ENCODE results near the gene AKIRIN1.

The AKIRIN1 gene, protein sequence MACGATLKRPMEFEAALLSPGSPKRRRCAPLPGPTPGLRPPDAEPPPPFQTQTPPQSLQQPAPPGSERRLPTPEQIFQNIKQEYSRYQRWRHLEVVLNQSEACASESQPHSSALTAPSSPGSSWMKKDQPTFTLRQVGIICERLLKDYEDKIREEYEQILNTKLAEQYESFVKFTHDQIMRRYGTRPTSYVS

DNA sequence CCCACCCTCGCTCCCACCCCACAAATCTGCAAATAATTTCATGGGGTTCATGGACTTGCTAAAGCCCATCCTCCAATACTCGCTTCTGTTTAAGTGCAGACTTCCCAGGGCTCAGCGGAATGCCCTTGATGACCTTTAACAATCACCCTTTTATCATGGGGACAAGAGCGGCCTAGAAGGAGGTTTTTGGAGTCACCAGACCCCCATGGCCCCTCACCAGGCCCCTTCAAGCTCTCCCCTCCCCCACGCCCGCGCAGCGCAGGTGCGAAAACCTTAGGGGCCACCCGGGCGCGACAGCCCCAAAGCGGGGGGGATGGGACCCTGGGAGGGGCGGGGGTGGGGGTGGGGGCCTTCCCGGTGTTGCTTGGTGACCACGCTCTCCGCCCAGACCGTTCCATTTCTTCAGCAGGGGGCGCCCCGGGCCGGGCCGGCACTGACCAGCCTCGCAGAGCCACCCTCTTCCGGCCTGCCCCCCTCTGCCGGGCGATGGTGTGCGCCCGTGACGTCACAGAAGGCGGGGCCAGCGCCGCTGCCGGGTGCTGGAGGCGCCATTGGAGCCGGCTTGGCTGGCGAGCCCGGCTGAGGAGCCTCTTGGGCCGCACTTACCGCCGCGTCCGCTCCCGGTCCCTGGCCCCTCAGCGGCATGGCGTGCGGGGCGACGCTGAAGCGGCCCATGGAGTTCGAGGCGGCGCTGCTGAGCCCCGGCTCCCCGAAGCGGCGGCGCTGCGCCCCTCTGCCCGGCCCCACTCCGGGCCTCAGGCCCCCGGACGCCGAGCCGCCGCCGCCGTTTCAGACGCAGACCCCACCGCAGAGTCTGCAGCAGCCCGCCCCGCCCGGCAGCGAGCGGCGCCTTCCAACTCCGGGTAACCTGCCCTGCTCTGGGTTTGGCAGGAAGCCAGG, at the start of gene AKIRIN1:
Gene AKIRIN1 (plus strand): TSS at position 539 of the 900 bp plus-strand sequence. CDS start 105 bp downstream, at position 644.
- peak within 1 kb of the TSS; percentile 93 for H3K4me3 ChIP-seq (replicated peaks; ENCODE audit: low read depth, low read length)
- TF ChIP-seq, protein P1, sequence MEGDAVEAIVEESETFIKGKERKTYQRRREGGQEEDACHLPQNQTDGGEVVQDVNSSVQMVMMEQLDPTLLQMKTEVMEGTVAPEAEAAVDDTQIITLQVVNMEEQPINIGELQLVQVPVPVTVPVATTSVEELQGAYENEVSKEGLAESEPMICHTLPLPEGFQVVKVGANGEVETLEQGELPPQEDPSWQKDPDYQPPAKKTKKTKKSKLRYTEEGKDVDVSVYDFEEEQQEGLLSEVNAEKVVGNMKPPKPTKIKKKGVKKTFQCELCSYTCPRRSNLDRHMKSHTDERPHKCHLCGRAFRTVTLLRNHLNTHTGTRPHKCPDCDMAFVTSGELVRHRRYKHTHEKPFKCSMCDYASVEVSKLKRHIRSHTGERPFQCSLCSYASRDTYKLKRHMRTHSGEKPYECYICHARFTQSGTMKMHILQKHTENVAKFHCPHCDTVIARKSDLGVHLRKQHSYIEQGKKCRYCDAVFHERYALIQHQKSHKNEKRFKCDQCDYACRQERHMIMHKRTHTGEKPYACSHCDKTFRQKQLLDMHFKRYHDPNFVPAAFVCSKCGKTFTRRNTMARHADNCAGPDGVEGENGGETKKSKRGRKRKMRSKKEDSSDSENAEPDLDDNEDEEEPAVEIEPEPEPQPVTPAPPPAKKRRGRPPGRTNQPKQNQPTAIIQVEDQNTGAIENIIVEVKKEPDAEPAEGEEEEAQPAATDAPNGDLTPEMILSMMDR (IDR thresholded peaks at IDR 0.05; ENCODE audit: low read length, missing control alignments) = no peak
- DNase-seq (ENCODE audit: low read depth) = peak; percentile 97

DNA sequence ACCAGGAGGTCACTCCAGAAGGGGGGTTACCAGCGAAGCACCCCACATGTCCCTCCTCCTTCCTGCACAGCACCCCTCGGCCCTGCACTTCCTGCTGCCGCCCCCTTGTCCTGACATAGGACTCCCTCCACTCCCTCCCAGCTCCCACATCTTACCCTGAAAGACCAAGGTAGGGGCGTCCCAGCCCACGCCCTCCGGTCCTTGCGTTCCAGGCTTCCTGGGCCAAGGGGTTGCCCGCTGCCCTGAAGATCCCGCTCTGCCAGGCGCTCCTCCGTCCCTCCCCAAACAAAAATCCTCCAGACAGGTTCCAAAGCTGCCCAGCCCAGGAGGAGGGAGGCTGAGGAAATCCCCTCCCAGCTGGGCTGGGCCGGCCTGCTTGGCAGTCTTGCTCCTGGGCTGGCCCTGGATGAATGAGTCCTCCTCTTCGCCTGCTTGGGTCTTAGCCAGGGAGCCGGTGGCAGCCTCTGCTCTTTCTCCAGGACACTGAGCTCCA, 49.5 kb upstream of the AKIRIN1 start, which contains the start of gene RHBDL2:
Gene RHBDL2 (minus strand): TSS at position 304 of the 493 bp plus-strand sequence. CDS start 22,618 bp downstream, outside the sequence.
- TF ChIP-seq, protein P1 (IDR thresholded peaks at IDR 0.05; ENCODE audit: low read length, missing control alignments) = no peak
- peak; percentile 65 for DNase-seq (ENCODE audit: low read depth)
- peak within 1 kb of the TSS; percentile 58 for H3K4me3 ChIP-seq (replicated peaks; ENCODE audit: low read depth, low read length)

DNA sequence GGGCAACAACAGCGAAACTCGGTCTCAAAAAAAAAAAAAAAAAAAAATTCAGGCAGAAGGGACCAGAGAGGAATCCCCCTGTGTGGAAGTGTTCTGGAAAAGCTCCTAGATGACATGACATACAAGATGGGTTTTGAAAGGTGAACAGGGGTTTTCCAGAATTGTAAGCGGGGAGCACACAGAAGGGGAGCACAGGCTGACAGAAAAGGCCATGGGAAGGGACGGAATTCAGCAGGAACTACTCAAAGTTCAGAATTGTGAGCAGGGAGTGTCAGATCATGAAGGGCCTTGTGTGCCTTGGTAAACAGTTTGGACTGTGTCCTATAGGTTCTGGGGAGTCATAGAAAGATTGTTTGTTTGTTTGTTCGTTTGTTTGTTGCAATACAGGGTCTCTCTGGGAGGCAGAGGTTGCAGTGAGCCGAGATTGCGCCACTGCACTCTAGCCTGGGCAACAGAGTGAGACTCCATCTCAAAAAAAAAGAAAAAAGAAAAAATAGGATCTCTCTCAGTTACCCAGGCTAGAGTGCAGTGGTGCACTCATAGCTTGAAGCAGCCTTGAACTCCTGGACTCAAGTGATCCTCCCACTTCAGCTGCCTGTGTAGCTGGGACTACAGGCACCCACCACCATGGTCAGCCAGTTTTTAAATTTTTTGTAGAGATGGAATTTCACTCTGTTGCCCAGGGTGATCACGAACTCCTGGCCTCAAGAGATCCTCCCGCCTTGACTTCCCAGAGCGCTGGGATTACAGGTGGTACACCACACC, 48.2 kb upstream of the AKIRIN1 start:
- no peak overlapping the region for H3K4me3 ChIP-seq (replicated peaks; ENCODE audit: low read depth, low read length)
- DNase-seq (ENCODE audit: low read depth) = no peak
- TF ChIP-seq, protein P1 (IDR thresholded peaks at IDR 0.05; ENCODE audit: low read length, missing control alignments) = no peak

DNA sequence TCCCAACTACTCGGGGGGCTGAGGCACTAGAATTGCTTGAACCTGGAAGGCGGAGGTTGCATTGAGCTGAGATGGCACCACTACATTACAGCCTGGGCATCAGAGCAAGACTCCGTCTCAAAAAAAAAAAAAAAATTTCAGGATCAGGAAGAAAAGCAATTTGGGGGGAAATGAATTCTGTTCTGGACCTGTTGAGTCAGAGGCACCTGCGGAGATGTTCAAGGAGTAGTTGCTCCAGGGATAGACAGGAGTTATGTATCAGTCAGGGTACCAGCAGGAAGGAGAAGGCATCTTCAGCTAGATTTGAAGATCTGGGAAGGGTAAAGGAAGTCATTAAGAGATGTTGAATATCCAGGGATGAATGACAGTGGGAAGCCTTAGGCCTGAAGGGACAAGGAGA, 46.5 kb upstream of the AKIRIN1 start:
- H3K4me3 ChIP-seq (replicated peaks; ENCODE audit: low read depth, low read length) = no peak overlapping the region
- TF ChIP-seq, protein P1 (IDR thresholded peaks at IDR 0.05; ENCODE audit: low read length, missing control alignments) = no peak
- DNase-seq (ENCODE audit: low read depth) = no peak

DNA sequence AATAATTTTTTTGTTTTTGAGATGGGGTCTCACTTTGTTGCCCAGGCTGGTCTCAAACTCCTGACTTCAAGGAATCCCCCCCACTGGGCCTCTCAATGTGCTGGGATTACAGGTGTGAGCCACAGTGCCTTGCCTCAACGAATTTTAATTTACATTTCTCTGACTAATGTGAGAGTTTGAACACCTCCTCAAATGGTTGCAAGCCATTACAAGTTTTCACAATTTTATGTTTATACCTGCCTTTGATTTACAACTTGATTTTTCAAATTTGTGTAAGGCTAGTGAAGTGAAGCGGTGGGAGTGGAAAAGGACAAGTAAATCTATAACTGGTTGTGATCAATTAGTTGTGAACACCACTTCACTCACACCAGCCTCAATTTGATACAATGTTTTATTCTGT, 40.5 kb upstream of the AKIRIN1 start:
- DNase-seq (ENCODE audit: low read depth) = no peak
- TF ChIP-seq, protein P1 (IDR thresholded peaks at IDR 0.05; ENCODE audit: low read length, missing control alignments) = no peak

DNA sequence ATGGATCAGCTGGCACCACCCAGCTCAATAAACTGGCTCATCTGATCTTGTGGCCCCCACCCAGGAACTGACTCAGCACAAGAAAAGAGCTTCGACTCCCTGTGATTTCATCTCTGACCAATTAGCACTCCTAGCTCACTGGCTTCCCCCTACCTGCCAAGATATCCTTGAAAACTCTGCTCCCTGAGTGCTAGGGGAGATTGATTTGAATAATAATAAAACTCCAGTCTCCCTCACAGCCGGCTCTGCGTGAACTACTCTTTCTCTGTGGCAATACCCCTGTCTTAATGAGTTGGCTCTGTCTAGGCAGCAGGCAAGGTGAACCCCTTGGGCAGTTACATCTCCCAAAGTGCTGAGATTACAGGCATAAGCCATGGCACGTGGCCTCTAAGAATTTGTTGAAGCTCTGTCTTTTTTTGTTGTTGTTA, 37.6 kb upstream of the AKIRIN1 start:
- TF ChIP-seq, protein P1 (IDR thresholded peaks at IDR 0.05; ENCODE audit: low read length, missing control alignments) = no peak
- DNase-seq (ENCODE audit: low read depth) = no peak
- H3K4me3 ChIP-seq (replicated peaks; ENCODE audit: low read depth, low read length) = no peak overlapping the region

More for the DNA sequence above, 40.5 kb upstream of the AKIRIN1 start:
- no peak overlapping the region for H3K4me3 ChIP-seq (replicated peaks; ENCODE audit: low read depth, low read length)
